Activated T-cell treated with anti-CD3 and anti-CD28 coated beads for 4 hours (primary cell): ENCODE measurements around the gene FAM89A.
"Not testable (repeated sequence)": the region's sequence is repeated elsewhere in the genome, so short reads cannot be mapped to it uniquely, and the experiment has no call there.

ENCODE experiments used
- DNase-seq: peaks from one replicate; pipeline ENCODE4 v3.0.0-alpha.2; 2020

FAM89A gene

GRCh38 chr1:230985711-230986110 is 54.3 kb downstream of the FAM89A start:
- no peak for DNase-seq

GRCh38 chr1:230984622-230985515 is 55.2 kb downstream of the FAM89A start:
- not testable (repeated sequence) for DNase-seq

DNA sequence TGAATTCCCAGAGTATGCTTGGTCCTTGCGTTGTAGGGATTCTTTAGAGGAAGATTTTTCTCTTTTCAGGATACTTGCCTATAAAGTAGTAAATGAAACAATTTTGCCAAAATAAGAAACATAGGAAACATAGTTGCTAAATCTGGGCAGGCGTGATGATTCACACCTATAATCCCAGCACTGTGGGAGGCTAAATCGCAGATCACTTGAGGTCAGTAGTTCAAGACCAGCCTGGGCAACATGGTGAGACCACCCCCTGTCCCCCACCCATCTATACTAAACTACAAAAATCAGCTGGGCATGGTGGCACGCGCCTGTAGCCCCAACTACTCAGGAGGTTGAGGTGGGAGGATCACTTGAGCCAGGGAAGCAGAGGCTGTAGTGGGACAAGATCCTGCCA is 56.2 kb downstream of the FAM89A start:
- DNase-seq = no peak

DNA sequence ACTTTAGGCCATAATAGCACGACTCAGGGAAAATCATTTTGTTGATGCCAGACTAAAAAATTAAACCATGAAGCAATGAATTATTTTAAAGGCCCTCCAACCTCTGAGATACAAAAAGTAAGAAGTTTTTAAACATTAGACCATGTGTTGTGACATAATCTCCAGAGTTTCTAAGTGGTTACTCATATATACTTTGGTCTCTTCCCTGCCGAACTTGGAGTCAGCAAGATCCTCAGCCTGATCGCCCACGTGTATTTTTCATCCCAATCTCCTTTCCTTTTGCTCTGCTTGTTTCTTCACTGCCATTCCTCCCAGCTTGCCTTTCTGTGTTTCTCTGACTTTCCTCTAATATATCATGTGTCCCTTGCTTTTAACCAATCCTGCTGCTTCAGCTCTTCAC is 57.4 kb downstream of the FAM89A start:
- DNase-seq = no peak

- DNase-seq = no peak
These were observed 60.1 kb downstream of the FAM89A start for GRCh38 chr1:230979952-230980351.

- no peak for DNase-seq
These were observed 60.7 kb downstream of the FAM89A start for GRCh38 chr1:230979389-230979716.

- DNase-seq = peak; percentile 94
These were observed 61.3 kb downstream of the FAM89A start, which contains the start of the genes ARV1 and TTC13 for GRCh38 chr1:230978491-230979388. Gene ARV1, plus strand, starts transcription at chr1:230979094. Its CDS starts 12 bp downstream, at chr1:230979106. Gene TTC13, minus strand, starts transcription at chr1:230978861. Its CDS starts 31 bp downstream, at chr1:230978830.

- peak; percentile 13 for DNase-seq
These were observed 62.1 kb downstream of the FAM89A start for GRCh38 chr1:230977761-230978490.

DNA sequence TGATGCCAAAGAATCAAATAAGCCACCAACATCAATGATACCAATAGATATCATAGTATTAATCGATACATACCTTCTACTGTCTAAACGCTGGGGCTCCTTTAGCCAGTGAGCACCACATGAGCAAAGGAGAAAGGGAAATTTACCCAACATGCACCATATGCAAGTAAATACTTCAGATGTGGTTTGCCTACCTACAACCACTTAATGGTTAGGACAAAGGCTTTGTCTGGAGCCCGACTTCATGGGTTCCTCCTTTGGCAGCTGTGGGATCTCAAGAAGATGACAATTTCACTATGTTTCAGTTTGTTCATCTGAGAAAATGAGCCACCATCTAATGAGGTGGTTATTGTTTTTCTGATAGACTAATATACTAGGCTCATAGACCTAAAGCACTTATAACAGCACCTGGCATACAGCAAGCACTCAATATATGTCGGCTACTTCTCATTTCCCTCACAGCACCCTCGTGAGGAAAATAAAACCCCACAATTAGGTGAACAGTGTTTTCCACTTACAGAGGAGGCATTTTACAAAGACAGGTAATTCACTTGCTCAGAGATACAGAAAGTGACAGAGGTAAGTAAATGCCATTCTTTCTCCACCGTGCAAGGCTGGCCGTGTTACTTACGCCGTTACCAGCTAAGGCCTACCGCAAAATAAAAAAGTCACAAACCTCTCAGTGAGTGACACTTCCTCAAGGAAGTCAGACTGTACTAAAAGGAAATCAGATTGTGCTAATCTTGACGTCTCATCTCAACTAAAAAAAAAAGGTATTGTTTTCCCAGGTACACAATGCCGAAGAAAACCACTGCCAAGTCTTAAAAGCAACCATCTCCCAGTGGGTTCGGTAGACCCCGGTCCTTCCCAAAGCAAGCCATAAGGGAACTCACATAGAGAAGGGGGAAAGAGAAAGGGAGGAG is 63.0 kb downstream of the FAM89A start:
- no peak for DNase-seq

DNA sequence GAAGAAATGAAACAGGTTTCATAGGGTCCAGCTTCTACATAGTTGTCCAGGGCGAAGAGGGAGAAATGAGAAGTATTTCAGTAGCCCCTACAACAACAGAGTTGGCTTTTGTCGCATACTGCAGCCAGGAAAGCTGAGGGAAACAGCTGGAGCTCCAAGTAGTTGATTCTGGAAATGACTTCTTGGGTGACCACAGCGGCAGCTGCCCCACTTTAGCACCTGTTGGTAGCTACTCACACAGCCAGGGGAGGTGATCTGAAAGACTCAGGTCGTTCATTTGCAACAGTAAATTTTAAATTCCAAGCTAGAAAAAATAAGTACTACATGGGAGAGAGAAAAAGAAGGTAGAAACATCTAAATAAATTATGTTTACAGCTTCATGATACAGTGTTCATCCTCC is 63.7 kb downstream of the FAM89A start:
- DNase-seq = no peak

DNA sequence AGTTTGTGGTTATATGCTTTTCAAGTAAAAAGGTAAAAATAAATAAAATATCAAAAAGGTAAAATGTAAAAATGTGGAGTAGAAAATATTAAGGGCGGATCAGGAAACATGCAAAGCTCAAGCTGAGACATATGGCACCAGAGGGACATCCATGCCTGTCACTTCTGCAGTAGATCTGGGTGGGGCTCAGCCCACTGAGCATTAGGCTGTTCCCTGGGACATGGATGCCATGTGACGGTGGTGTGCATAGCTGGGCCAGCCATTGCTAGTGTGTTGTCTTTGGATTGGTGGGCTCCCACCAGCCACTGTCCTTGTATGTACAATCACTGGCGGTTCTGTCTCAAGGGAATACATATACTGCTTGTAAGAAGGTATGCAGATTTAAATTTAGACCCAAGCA is 64.4 kb downstream of the FAM89A start:
- DNase-seq = no peak

DNA sequence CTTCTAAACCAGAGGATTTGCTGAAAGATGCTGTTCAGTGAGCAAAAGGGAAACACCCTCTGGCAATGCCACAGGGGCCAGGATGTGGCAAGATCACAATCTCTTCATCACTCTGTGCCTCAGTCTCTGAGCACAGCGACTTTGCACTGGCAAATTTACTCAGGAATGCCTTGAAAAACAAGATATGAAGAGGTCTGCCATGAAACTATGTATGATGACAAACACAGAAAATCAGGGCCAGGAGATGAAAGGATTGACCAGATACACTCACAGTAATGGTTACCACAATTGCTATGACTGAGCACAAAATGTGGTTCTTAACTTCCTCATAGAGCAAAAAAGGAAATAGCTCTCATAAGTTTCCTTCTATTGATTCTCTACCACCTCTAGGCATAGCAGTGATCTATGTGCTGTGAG is 67.2 kb downstream of the FAM89A start:
- peak; percentile 24 for DNase-seq

DNA sequence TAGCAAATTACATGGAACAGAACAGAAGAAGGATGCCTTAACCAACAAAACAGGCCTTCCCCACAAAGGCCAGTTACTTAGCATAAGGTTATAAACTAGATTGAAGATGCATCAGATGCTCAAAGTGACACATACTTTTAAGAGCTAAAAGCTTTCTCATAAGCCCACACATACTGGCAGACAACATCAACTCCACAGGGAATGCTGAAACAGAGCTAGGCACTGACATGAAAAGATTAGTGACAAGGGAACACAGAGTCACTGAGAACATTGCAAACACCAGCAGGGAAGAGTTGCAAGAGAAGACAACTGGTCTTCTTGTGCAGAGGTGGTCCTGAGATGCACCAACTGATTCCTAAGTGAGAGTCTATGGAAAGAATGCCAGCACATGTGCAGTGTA is 68.3 kb downstream of the FAM89A start:
- DNase-seq = no peak

DNA sequence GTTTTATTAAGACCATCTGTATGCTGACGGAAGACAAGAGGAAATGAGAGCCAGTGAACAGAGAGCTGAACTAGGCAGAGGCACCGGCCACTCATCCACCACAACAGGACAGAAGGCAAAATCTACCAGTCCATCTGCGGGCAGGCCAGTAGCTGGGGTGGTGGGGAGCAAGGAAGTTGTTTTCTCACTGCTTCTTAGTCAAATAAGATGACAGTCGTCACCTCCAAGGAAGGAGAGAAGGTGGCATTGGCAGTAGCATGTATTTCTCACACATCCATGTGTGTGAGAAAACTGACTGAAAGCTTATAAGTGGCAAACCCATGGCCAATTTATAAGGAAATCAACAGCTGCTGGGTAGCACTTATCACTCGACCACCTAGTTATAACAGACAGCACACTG is 69.6 kb downstream of the FAM89A start:
- DNase-seq = no peak
